IMR-90 (cell line): ENCODE results near the gene FOXN3. TPM values are rescaled to one million over a fixed set of nuclear protein-coding genes. Genes with fewer than 3 reads are reported as not detected.

Experiments used
- ATAC-seq: fragments of 200-7000 bp; cut with Tn5 transposase; 2 replicates; pipeline ENCODE4 v1.9.1; 2020; ENCODE audit warnings: low read depth, mild to moderate bottlenecking, moderate library complexity
- BruUV-seq: library from RNA; stranded (reverse); fragments of 400-500 nt; replicated peaks from 2 replicates; lab custom pipeline; 2021; lab: Mats Ljungman, UMichigan
- CTCF ChIA-PET: fragments of 300-600 bp; formaldehyde crosslinking; extraction: SDS; loops from one replicate; lab custom pipeline; 2021; ENCODE audit warnings: antibody characterized with exemption; lab: Yijun Ruan, JAX
- POLR2A ChIA-PET: fragments of 300-600 bp; sonication (Branson Sonifier 250); formaldehyde crosslinking; loops from one replicate; lab custom pipeline; 2022; ENCODE audit warnings: antibody characterized with exemption; ENCODE audit not compliant: unreplicated experiment; lab: Charles Lee
- DNase-seq: peaks from one replicate; pipeline ENCODE4 v3.0.0; 2013
- H2AFZ ChIP-seq: replicated peaks from 2 replicates; pipeline ENCODE3; 2013; ENCODE audit warnings: low read length, mild to moderate bottlenecking; ENCODE audit not compliant: poor library complexity
- H2AK5ac ChIP-seq: 2 replicates; pipeline ENCODE4 v1.6.1; 2013; ENCODE audit warnings: low read depth, low read length, inconsistent platforms
- H2AK9ac ChIP-seq: replicated peaks from 2 replicates; pipeline ENCODE3; 2013; ENCODE audit warnings: mild to moderate bottlenecking, low read depth, low read length, moderate library complexity; ENCODE audit not compliant: poor library complexity
- H2BK120ac ChIP-seq: 2 replicates; pipeline ENCODE4 v1.6.1; 2013; ENCODE audit warnings: low read depth, low read length, inconsistent platforms
- H2BK15ac ChIP-seq: 3 replicates; pipeline ENCODE4 v1.6.1; 2013; ENCODE audit warnings: low read depth, low read length, inconsistent platforms
- H2BK20ac ChIP-seq: 2 replicates; pipeline ENCODE4 v1.6.1; 2013; ENCODE audit warnings: low read depth, mild to moderate bottlenecking, inconsistent platforms, low read length, moderate library complexity
- H2BK5ac ChIP-seq: 2 replicates; pipeline ENCODE4 v1.6.1; 2013; ENCODE audit warnings: mild to moderate bottlenecking, low read depth, low read length, inconsistent platforms; ENCODE audit not compliant: poor library complexity, severe bottlenecking
- H3K14ac ChIP-seq: replicated peaks from 2 replicates; pipeline ENCODE4 v1.6.1; 2013; ENCODE audit warnings: low read depth, low read length, inconsistent platforms
- H3K18ac ChIP-seq: 2 replicates; pipeline ENCODE4 v1.6.1; 2013; ENCODE audit warnings: low read depth, low read length, control low read depth
- H3K23ac ChIP-seq: 2 replicates; pipeline ENCODE4 v1.6.1; 2013; ENCODE audit warnings: low read depth, low read length, inconsistent platforms
- H3K27ac ChIP-seq: 2 replicates; pipeline ENCODE4 v1.5.1; 2013; ENCODE audit warnings: mild to moderate bottlenecking, control low read depth, low read length; ENCODE audit not compliant: insufficient read depth
- H3K27me3 ChIP-seq: 2 replicates; pipeline ENCODE4 v1.6.1; 2013; ENCODE audit warnings: low read length; ENCODE audit not compliant: control insufficient read depth, insufficient read depth
- H3K36me3 ChIP-seq: 2 replicates; pipeline ENCODE4 v1.6.1; 2013; ENCODE audit warnings: low read length, mixed read lengths; ENCODE audit not compliant: control insufficient read depth, insufficient read depth
- H3K4ac ChIP-seq: 2 replicates; pipeline ENCODE4 v1.6.1; 2013; ENCODE audit warnings: low read depth, low read length, inconsistent platforms
- H3K4me1 ChIP-seq: 2 replicates; pipeline ENCODE4 v1.6.1; 2013; ENCODE audit warnings: low read length, mixed read lengths; ENCODE audit not compliant: control insufficient read depth, insufficient read depth
- H3K4me2 ChIP-seq: 2 replicates; pipeline ENCODE4 v1.6.1; 2013; ENCODE audit warnings: low read depth, mild to moderate bottlenecking, control low read depth, low read length, moderate library complexity
- H3K4me3 ChIP-seq: 2 replicates; pipeline ENCODE4 v1.5.1; 2013; ENCODE audit warnings: low read depth, mild to moderate bottlenecking, control low read depth, low read length, moderate library complexity; ENCODE audit not compliant: insufficient read depth
- H3K56ac ChIP-seq: 2 replicates; pipeline ENCODE4 v1.6.1; 2013; ENCODE audit warnings: low read length, inconsistent platforms; ENCODE audit not compliant: insufficient read depth; ENCODE audit errors: extremely low read depth
- H3K79me1 ChIP-seq, 2 experiments: 2 replicates each; pipeline ENCODE4 v1.6.1; 2013; ENCODE audit warnings: low read length in 2 of 2, inconsistent platforms in 1 of 2, low read depth in 1 of 2
- H3K9ac ChIP-seq: 2 replicates; pipeline ENCODE4 v1.6.1; 2013; ENCODE audit warnings: low read depth, low read length, control low read depth
- H3K9me1 ChIP-seq: 2 replicates; pipeline ENCODE4 v1.6.1; 2013; ENCODE audit warnings: low read length, inconsistent platforms; ENCODE audit not compliant: insufficient read depth
- H3K9me3 ChIP-seq: 2 replicates; pipeline ENCODE4 v1.6.1; 2013; ENCODE audit warnings: low read length; ENCODE audit not compliant: control insufficient read depth, insufficient read depth
- H4K20me1 ChIP-seq: 2 replicates; pipeline ENCODE4 v1.6.1; 2013; ENCODE audit warnings: low read length, inconsistent platforms; ENCODE audit not compliant: insufficient read depth
- H4K5ac ChIP-seq: 2 replicates; pipeline ENCODE4 v1.6.1; 2013; ENCODE audit warnings: mild to moderate bottlenecking, low read depth, low read length, control low read depth
- H4K8ac ChIP-seq, 2 experiments: 2 replicates each; pipeline ENCODE4 v1.6.1; 2013; ENCODE audit warnings: low read depth in 2 of 2, low read length in 2 of 2, control low read depth in 1 of 2, inconsistent platforms in 1 of 2
- H4K91ac ChIP-seq: 2 replicates; pipeline ENCODE4 v1.6.1; 2013; ENCODE audit warnings: low read depth, low read length, inconsistent platforms; ENCODE audit not compliant: insufficient read depth
- CHD1 ChIP-seq: IDR thresholded peaks from 2 replicates; pipeline ENCODE4 v1.6.1; 2012; ENCODE audit warnings: low read depth, low read length, improper control_type of control experiment
- FOS ChIP-seq: fragments of 150-350 bp; IDR thresholded peaks from 2 replicates; pipeline ENCODE4 v1.6.1; 2016; ENCODE audit warnings: low read depth, low read length
- MAZ ChIP-seq: IDR thresholded peaks from 2 replicates; pipeline ENCODE4 v1.6.1; 2012; ENCODE audit warnings: low read depth, mild to moderate bottlenecking, low read length, improper control_type of control experiment, moderate library complexity, borderline replicate concordance
- MXI1 ChIP-seq: IDR thresholded peaks from 2 replicates; pipeline ENCODE4 v1.6.1; 2012; ENCODE audit warnings: low read depth, mild to moderate bottlenecking, low read length, moderate library complexity, borderline replicate concordance
- NFE2L2 ChIP-seq: fragments of 150-350 bp; IDR thresholded peaks from 2 replicates; pipeline ENCODE4 v1.6.1; 2016; ENCODE audit warnings: low read depth, mild to moderate bottlenecking, low read length
- POLR2A ChIP-seq: IDR thresholded peaks from 2 replicates; pipeline ENCODE4 v1.6.1; 2012; ENCODE audit warnings: mild to moderate bottlenecking, low read depth, low read length
- RAD21 ChIP-seq: IDR thresholded peaks from 2 replicates; pipeline ENCODE4 v1.6.1; 2012; ENCODE audit warnings: low read length, improper control_type of control experiment
- RCOR1 ChIP-seq: IDR thresholded peaks from 2 replicates; pipeline ENCODE4 v1.6.1; 2012; ENCODE audit warnings: mild to moderate bottlenecking, low read length, improper control_type of control experiment; ENCODE audit not compliant: insufficient replicate concordance
- RFX5 ChIP-seq: IDR thresholded peaks from 2 replicates; pipeline ENCODE4 v1.8.0; 2012; ENCODE audit warnings: low read depth, mild to moderate bottlenecking, low read length, moderate library complexity
- SMC3 ChIP-seq: fragments of 150-350 bp; IDR thresholded peaks from 2 replicates; pipeline ENCODE4 v1.6.1; 2016; ENCODE audit warnings: low read depth, mild to moderate bottlenecking, antibody characterized with exemption, low read length, moderate library complexity
- USF2 ChIP-seq: fragments of 150-350 bp; IDR thresholded peaks from 2 replicates; pipeline ENCODE4 v1.6.1; 2017; ENCODE audit warnings: mild to moderate bottlenecking, antibody characterized with exemption, low read length, low read depth
- WGBS, 2 experiments: methylation state at CpG; one replicate each; pipeline versions ENCODE4 v1.1.5 to v1.1.7; 2013; ENCODE audit warnings: missing lambda C conversion rate in 2 of 2; ENCODE audit not compliant: insufficient read length in 1 of 2; ENCODE audit errors: extremely low coverage in 2 of 2; 5-methylcytosine and 5-hydroxymethylcytosine counted together
- dilution Hi-C: fragments of 300-500 bp; cut with HindIII; formaldehyde crosslinking; loops from one replicate; pipeline ENCODE4 v1.14.3; 2018; ENCODE audit warnings: low sequenced_read_pairs; ENCODE audit not compliant: unreplicated experiment
- in situ Hi-C: fragments of 300-500 bp; cut with MboI; formaldehyde crosslinking; loops from 3 replicates; pipeline ENCODE4 v1.14.3; 2019; ENCODE audit warnings: low sequenced_read_pairs, inconsistent platforms, mixed read lengths
- intact Hi-C: fragments of 100-400 bp; cut with micrococcal nuclease; formaldehyde crosslinking; loops from 2 replicates; pipeline ENCODE4 v1.10.0; 2022
- polyA plus RNA-seq, 3 experiments: library from polyadenylated mRNA; depleted of rRNA; stranded (reverse); fragments of >200 nt; gene quantifications; 2 replicates each; pipeline ENCODE4 v1.2.3, GENCODE V29; 2012; ENCODE audit warnings: low replicate concordance in 1 of 3
- total RNA-seq: library from RNA; depleted of rRNA; stranded (reverse); fragments of >200 nt; gene quantifications from 2 replicates; pipeline ENCODE4 v1.2.3, GENCODE V29; 2012
- TF ChIP-seq, protein P1 (sequence below): fragments of 150-350 bp; IDR thresholded peaks from 2 replicates; pipeline ENCODE4 v1.6.1; 2016; ENCODE audit warnings: low read depth, mild to moderate bottlenecking, low read length, moderate library complexity, borderline replicate concordance
- TF ChIP-seq, protein P2 (sequence below): conservative IDR thresholded peaks from 2 replicates; pipeline ENCODE4 v1.5.1; 2012; ENCODE audit warnings: mild to moderate bottlenecking, low read depth, low read length, improper control_type of control experiment

FOXN3 gene
- total and polyA plus RNA-seq, 2 of the 4 experiments (the other 2 are of a cell fraction) = 22.6 to 33.7 TPM

GRCh38 chr14:89397569-89398230 is 19.3 kb downstream of the FOXN3 start:
- H2BK15ac ChIP-seq = no peak overlapping the region
- no peak for ATAC-seq
- no peak overlapping the region for H2AK5ac ChIP-seq
- peaks cover 4% of the 10 kb centered on the region; the same call in 1 of the 2 replicates for H3K36me3 ChIP-seq
- H2AFZ ChIP-seq = no peak overlapping the region
- H2BK20ac ChIP-seq = no peak overlapping the region
- no peak overlapping the region for H2BK120ac ChIP-seq
- H3K79me1 ChIP-seq = peaks cover 53 to 89% of the 10 kb centered on the region in 2 experiments
- H3K14ac ChIP-seq = no peak overlapping the region
- H4K91ac ChIP-seq = no peak overlapping the region
- no peak overlapping the region for H3K4ac ChIP-seq
- DNase-seq = no peak
- H3K27me3 ChIP-seq = no peaks in the 10 kb centered on the region
- H3K9ac ChIP-seq = no peak overlapping the region
- H3K27ac ChIP-seq = no peak overlapping the region
- no peak overlapping the region for H2AK9ac ChIP-seq
- ChIA-PET CTCF (no interaction called here), POLR2A (no interaction called here)
- H4K8ac ChIP-seq = no peak overlapping the region
- peaks cover 87% of the 10 kb centered on the region for H4K20me1 ChIP-seq
- no peak for TF ChIP-seq RFX5
- no peak for TF ChIP-seq FOS
- no peak for TF ChIP-seq MXI1
- TF ChIP-seq, protein P1, sequence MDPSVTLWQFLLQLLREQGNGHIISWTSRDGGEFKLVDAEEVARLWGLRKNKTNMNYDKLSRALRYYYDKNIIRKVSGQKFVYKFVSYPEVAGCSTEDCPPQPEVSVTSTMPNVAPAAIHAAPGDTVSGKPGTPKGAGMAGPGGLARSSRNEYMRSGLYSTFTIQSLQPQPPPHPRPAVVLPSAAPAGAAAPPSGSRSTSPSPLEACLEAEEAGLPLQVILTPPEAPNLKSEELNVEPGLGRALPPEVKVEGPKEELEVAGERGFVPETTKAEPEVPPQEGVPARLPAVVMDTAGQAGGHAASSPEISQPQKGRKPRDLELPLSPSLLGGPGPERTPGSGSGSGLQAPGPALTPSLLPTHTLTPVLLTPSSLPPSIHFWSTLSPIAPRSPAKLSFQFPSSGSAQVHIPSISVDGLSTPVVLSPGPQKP = no peak
- no peak for TF ChIP-seq MAZ
- TF ChIP-seq NFE2L2 = no peak
- no peak for TF ChIP-seq RCOR1
- no peak for TF ChIP-seq USF2
- no peak for TF ChIP-seq RAD21
- TF ChIP-seq, protein P2, sequence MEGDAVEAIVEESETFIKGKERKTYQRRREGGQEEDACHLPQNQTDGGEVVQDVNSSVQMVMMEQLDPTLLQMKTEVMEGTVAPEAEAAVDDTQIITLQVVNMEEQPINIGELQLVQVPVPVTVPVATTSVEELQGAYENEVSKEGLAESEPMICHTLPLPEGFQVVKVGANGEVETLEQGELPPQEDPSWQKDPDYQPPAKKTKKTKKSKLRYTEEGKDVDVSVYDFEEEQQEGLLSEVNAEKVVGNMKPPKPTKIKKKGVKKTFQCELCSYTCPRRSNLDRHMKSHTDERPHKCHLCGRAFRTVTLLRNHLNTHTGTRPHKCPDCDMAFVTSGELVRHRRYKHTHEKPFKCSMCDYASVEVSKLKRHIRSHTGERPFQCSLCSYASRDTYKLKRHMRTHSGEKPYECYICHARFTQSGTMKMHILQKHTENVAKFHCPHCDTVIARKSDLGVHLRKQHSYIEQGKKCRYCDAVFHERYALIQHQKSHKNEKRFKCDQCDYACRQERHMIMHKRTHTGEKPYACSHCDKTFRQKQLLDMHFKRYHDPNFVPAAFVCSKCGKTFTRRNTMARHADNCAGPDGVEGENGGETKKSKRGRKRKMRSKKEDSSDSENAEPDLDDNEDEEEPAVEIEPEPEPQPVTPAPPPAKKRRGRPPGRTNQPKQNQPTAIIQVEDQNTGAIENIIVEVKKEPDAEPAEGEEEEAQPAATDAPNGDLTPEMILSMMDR = no peak
- no peak for TF ChIP-seq SMC3
- no peak for TF ChIP-seq POLR2A
- no peak for TF ChIP-seq CHD1
- H3K23ac ChIP-seq = no peak overlapping the region
- H3K4me3 ChIP-seq = no peak overlapping the region
- no TSS peak for BruUV-seq
- H3K18ac ChIP-seq = no peak overlapping the region
- H2BK5ac ChIP-seq = no peak overlapping the region
- peaks cover 21% of the 10 kb centered on the region for H3K9me1 ChIP-seq
- 94% methylated on average over 3 of the region's 3 CpGs; no CpG with 5 or more reads in 1 of the 2 experiments for WGBS, 2 experiments
- no peaks in the 10 kb centered on the region for H3K9me3 ChIP-seq
- intact Hi-C loops (no loop called here), dilution Hi-C loops (no loop called here), in situ Hi-C loops (loop anchor here (10.0 kb wide), 1 partner anchor 517 kb away; no protein-coding TSS in a partner anchor)
- H3K4me2 ChIP-seq = no peak overlapping the region
- H3K56ac ChIP-seq = no peak overlapping the region
- H3K4me1 ChIP-seq = peaks cover 6% of the 10 kb centered on the region
- H4K5ac ChIP-seq = no peak overlapping the region
